Astrocyte of the cerebellum (primary cell): Measurements from ENCODE around the gene ANKRD39.
A peak's percentile ranks its signal among the peaks of the same experiment; 100 is the strongest.

ENCODE experiments used
- DNase-seq: peaks from one replicate; pipeline ENCODE4 v3.0.0-alpha.2; 2011; ENCODE audit warnings: low read depth
- H3K4me3 ChIP-seq: 2 replicates; pipeline ENCODE4 v1.5.1; 2011; ENCODE audit warnings: mild to moderate bottlenecking, low read depth, low read length, moderate library complexity
- CTCF ChIP-seq: IDR thresholded peaks from 2 replicates; pipeline ENCODE4 v1.5.1; 2012; ENCODE audit warnings: low read length, low read depth, moderate library complexity, mild to moderate bottlenecking; ENCODE audit errors: missing control alignments
- in situ Hi-C: cut with HindIII; loops from 2 replicates; pipeline ENCODE4 v1.10.0; 2017; ENCODE audit warnings: low sequenced_read_pairs

ANKRD39 gene

GRCh38 chr2:96822786-96823185, 35.0 kb downstream of the ANKRD39 start:
- no peak for TF ChIP-seq CTCF
- no peak overlapping the region for H3K4me3 ChIP-seq
- DNase-seq: no peak
- in situ Hi-C loops: no loop called here

- DNase-seq: no peak
- TF ChIP-seq CTCF: no peak
- H3K4me3 ChIP-seq: no peak overlapping the region
- in situ Hi-C loops: no loop called here
These were observed 36.6 kb downstream of the ANKRD39 start for GRCh38 chr2:96821113-96821675.

GRCh38 chr2:96819876-96820511, 37.8 kb downstream of the ANKRD39 start:
- H3K4me3 ChIP-seq: no peak overlapping the region
- DNase-seq: no peak
- TF ChIP-seq CTCF: no peak
- in situ Hi-C loops: no loop called here

- no peak overlapping the region for H3K4me3 ChIP-seq
- in situ Hi-C loops: no loop called here
- TF ChIP-seq CTCF: no peak
- DNase-seq: no peak
These were observed 38.5 kb downstream of the ANKRD39 start for GRCh38 chr2:96819128-96819875.

GRCh38 chr2:96817882-96818281, 39.9 kb downstream of the ANKRD39 start:
- no peak for TF ChIP-seq CTCF
- H3K4me3 ChIP-seq: no peak overlapping the region
- DNase-seq: no peak
- in situ Hi-C loops: no loop called here

- TF ChIP-seq CTCF: no peak
These were observed 40.7 kb downstream of the ANKRD39 start for GRCh38 chr2:96816836-96817702.

More at GRCh38 chr2:96816836-96817702, 40.7 kb downstream of the ANKRD39 start:
- in situ Hi-C loops: no loop called here
- peak overlapping the region; percentile 58 for H3K4me3 ChIP-seq
- no peak for DNase-seq
